ENCODE results near the gene AGAP3.

Gene AGAP3

DNA sequence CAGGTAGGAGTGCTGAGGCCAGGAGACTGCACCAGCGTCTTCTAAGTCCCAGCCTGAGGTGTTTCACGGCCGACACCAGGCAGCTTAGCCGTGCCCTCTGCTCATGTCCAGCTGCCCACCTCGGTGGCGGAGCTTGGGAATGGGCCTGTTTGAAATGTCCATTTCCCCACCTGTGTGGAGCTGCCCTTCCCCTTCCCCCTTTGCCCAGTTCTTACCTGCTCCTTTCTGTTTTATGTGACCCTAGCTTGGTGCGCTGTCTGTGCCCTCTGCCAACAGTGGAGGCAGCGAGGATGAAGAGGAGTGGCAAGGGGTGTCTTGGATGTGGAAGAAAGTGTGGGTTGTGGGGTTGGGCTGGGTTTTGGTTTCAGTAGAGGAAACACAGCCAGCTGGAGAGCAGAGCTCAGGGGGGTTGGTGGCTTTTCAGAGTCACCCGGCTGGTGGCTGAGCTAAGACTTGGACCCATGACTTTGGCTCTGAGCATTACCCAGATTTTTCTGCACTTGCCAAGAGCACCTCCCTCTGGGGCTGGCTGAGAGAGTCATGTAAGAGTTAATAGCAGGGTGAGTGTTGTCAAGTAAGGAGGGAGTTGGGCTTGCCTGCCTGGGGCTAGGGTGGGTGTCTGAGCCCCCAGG, 43.8 kb downstream of the AGAP3 start:
- POLR2A ChIA-PET: no interaction called here
- CTCF ChIA-PET: interaction anchor here (0.9 to 3.8 kb wide), 2 partner anchors 8 to 20 kb away, joined by 3 to 21 read pairs; no protein-coding TSS in a partner anchor
- DNase-seq (ENCODE audit: extremely low spot score): no peak
- TF ChIP-seq, protein P1, sequence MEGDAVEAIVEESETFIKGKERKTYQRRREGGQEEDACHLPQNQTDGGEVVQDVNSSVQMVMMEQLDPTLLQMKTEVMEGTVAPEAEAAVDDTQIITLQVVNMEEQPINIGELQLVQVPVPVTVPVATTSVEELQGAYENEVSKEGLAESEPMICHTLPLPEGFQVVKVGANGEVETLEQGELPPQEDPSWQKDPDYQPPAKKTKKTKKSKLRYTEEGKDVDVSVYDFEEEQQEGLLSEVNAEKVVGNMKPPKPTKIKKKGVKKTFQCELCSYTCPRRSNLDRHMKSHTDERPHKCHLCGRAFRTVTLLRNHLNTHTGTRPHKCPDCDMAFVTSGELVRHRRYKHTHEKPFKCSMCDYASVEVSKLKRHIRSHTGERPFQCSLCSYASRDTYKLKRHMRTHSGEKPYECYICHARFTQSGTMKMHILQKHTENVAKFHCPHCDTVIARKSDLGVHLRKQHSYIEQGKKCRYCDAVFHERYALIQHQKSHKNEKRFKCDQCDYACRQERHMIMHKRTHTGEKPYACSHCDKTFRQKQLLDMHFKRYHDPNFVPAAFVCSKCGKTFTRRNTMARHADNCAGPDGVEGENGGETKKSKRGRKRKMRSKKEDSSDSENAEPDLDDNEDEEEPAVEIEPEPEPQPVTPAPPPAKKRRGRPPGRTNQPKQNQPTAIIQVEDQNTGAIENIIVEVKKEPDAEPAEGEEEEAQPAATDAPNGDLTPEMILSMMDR (IDR thresholded peaks at IDR 0.05; ENCODE audit: control extremely low read depth, extremely low read depth, low read depth, missing control alignments): no peak

DNA sequence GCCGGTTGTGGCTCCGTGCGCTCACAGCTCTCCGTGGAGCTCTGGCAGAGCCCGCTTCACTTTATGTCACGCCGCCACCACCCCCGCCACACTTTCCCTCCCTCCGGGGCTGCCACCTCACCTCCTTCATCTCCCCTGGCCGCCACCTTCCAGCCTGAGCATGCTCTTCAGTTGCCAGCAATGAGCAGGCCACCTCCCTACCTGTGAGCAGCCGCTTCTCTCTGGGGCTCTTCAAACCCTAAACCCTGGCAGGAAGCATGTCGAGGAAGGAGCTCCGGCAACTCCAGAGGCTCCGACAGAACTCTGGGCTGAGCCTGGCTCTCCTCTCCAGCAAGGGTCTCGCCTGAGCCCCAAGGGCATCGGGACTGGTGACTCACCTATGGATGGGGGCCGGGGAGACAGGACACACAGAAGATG, 44.5 kb downstream of the AGAP3 start:
- ChIA-PET CTCF (no interaction called here), POLR2A (no interaction called here)
- TF ChIP-seq, protein P1 (IDR thresholded peaks at IDR 0.05; ENCODE audit: control extremely low read depth, extremely low read depth, low read depth, missing control alignments): no peak
- no peak for DNase-seq (ENCODE audit: extremely low spot score)

DNA sequence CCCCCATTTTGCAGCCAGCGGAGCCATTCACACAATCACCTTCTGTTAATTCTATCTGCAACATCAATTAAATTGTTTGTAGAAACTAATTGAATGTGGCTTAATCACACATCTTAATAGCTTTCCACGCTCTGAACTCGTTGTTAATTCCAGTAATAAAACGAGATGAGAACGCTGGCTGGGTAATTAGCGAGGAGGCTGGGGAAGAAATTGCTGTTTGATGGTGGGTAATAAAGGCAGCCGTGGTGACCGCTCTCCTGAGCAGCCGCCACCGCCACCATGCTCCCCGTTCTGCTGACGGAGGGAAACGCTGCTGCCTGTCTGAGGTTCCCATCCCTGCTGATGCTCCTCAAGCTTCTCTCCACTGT, 44.9 kb downstream of the AGAP3 start:
- no peak for DNase-seq (ENCODE audit: extremely low spot score)
- TF ChIP-seq, protein P1 (IDR thresholded peaks at IDR 0.05; ENCODE audit: control extremely low read depth, extremely low read depth, low read depth, missing control alignments): no peak
- CTCF ChIA-PET: interaction anchor here (1.2 to 1.6 kb wide), 2 partner anchors 19 to 20 kb away, joined by 3 to 4 read pairs; no protein-coding TSS in a partner anchor
- POLR2A ChIA-PET: no interaction called here

DNA sequence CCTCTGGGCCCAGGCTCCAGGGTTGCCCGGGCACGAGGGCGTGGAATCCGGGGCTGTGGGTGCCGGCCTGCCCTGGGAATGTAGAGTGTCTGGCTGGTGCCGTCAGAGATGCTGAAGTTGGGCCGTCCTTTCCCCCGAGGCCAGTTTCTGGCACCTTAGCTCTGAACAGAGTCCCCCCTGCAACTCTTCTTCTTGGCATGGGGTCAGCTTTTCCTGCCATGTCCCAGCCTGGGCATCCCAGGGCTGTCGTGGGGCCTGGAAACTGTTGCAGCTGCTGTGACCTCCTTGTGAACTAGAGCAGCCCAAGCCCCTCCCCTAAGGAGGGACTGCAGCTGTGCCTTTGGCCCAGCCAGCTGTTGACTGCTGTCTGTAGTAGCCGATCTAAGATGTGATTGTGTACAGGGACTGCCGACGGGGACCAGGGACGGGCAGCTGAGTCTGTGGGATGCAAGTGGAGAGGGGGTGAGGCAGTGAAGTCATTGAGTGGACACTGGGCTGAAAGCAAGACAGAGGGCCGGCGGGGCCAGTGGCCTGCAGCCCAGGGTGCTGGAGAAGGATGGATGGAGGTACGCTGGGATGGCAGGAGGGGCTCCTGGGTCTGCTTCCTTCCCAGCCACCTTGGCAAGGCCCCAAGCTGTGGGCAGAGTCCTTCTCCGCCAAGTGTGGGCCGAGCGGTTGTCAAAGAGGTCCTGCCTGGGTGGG, 45.5 kb downstream of the AGAP3 start:
- no peak for DNase-seq (ENCODE audit: extremely low spot score)
- CTCF ChIA-PET: interaction anchor here (1.2 to 1.6 kb wide), 2 partner anchors 19 to 20 kb away, joined by 3 to 4 read pairs; no protein-coding TSS in a partner anchor

DNA sequence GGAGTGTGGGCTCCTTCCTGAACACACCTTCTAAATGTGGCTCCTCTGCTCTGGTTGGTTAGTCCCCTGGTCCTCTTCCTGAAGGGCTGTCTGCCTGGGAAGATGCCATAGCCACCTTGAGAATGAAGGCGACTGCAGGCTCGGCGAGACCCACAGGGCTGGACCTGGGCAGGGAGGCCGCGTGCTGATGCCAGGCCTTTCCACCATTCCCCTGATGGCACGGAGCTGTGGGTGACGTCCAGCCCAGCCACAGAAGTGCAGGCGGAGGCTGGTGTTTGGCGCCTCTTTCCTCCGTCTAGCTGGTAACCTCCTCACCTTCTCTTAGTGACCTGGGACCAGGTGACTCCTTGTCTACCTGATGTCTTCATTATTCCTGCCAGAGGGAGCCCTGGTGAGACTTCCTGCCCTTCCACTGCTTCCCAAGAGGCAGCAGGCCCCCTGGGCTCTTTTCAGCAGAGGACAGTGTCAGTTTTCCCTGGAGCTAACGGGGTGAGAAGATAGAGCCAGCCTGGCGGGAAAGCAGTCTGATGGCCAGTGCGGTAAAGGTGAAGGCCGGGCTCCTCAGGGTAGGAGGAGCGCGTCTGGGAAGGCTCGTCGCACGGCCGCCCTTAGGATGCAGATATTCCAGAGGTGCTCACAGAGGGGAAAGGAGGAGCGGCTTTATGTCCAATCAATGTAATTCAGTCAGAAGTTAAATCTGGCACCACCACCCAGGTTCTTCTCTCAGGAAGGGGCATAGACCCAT, 46.4 kb downstream of the AGAP3 start:
- ChIA-PET POLR2A (no interaction called here), CTCF (interaction anchor here (1.2 to 1.6 kb wide), 2 partner anchors 19 to 20 kb away, joined by 3 to 4 read pairs; no protein-coding TSS in a partner anchor)
- no peak for DNase-seq (ENCODE audit: extremely low spot score)
- TF ChIP-seq, protein P1 (IDR thresholded peaks at IDR 0.05; ENCODE audit: control extremely low read depth, extremely low read depth, low read depth, missing control alignments): no peak

More for the DNA sequence above, 45.5 kb downstream of the AGAP3 start:
- TF ChIP-seq, protein P1 (IDR thresholded peaks at IDR 0.05; ENCODE audit: control extremely low read depth, extremely low read depth, low read depth, missing control alignments): no peak
- POLR2A ChIA-PET: no interaction called here

DNA sequence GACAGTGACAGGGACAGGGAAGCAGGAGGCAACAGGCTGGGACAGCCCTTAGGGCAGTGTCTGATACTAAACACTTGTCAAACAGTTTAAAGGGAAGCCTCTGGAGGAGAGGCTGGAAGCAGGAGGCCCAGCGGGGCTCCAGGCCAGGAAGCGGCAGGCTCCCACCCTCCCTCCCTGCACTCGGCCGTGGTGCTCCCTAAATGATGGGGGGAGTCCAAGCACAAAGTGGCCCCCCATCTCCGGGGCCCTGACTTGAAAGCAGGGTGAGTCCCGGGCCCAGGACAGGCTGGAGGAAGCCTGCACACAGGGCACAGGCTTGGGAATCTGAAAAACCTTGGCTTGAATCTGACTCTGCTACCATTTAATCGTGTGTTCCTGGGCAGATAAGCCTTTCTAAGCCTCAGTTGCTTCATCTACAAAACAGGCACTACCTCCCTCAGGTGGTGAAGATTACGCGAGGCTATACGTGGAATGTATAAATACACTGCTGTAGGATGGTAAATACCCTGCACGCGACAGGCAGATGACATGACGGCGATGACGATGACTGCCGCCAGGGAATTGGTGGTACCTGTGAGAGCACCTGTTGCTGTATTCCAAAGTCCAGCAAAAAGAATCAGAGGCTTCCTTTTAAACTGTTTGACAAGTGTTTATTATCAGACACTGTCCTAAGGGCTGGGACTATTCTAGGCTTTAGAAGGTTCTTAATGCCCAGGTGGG, 47.2 kb downstream of the AGAP3 start:
- ChIA-PET POLR2A (no interaction called here), CTCF (no interaction called here)
- no peak for DNase-seq (ENCODE audit: extremely low spot score)
- TF ChIP-seq, protein P1 (IDR thresholded peaks at IDR 0.05; ENCODE audit: control extremely low read depth, extremely low read depth, low read depth, missing control alignments): no peak

Measured in GM10248 (cell line).